Smooth muscle cell (in vitro differentiated cells): Measurements from ENCODE around the gene GDPD5. TPM values are rescaled to one million over a fixed set of nuclear protein-coding genes. Genes with fewer than 3 reads are reported as not detected.

ENCODE experiments used
- DNase-seq: peaks from one replicate; lab custom pipeline; 2025; ENCODE audit not compliant: unreplicated experiment; lab: John Stamatoyannopoulos, UW
- H2AFZ ChIP-seq: fragments of 200-600 bp; sonication (generic); 2 replicates; pipeline ENCODE4 v1.6.0; 2016; ENCODE audit warnings: antibody characterized with exemption, low read depth, mild to moderate bottlenecking
- H3F3A ChIP-seq: fragments of 200-600 bp; sonication (generic); 2 replicates; pipeline ENCODE4 v1.6.0; 2017; ENCODE audit warnings: antibody characterized with exemption, low read depth
- H3K27ac ChIP-seq: fragments of 200-600 bp; sonication (generic); 2 replicates; pipeline ENCODE4 v1.5.1; 2016; ENCODE audit warnings: low read depth, mild to moderate bottlenecking
- H3K27me3 ChIP-seq: fragments of 200-600 bp; sonication (generic); 2 replicates; pipeline ENCODE4 v1.6.1; 2016; ENCODE audit warnings: low read depth, mild to moderate bottlenecking
- H3K36me3 ChIP-seq: fragments of 200-600 bp; sonication (generic); 2 replicates; pipeline ENCODE4 v1.5.1; 2016; ENCODE audit warnings: low read depth
- H3K4me1 ChIP-seq: fragments of 200-600 bp; sonication (generic); 2 replicates; pipeline ENCODE4 v1.5.1; 2016; ENCODE audit warnings: low read depth
- H3K4me2 ChIP-seq: fragments of 200-600 bp; sonication (generic); 2 replicates; pipeline ENCODE4 v1.6.0; 2016; ENCODE audit warnings: mild to moderate bottlenecking
- H3K4me3 ChIP-seq: fragments of 200-600 bp; sonication (generic); 2 replicates; pipeline ENCODE4 v1.5.1; 2016; ENCODE audit warnings: mild to moderate bottlenecking
- H3K79me2 ChIP-seq: fragments of 200-600 bp; sonication (generic); 2 replicates; pipeline ENCODE4 v1.6.0; 2016; ENCODE audit warnings: low read depth, mild to moderate bottlenecking
- H3K9ac ChIP-seq: fragments of 200-600 bp; sonication (generic); 2 replicates; pipeline ENCODE4 v1.6.0; 2016; ENCODE audit warnings: low read depth
- H3K9me3 ChIP-seq: fragments of 200-600 bp; sonication (generic); replicated peaks from 2 replicates; pipeline ENCODE4 v1.5.1; 2016; ENCODE audit warnings: low read depth
- H4K20me1 ChIP-seq: fragments of 200-600 bp; sonication (generic); 2 replicates; pipeline ENCODE4 v1.6.0; 2016; ENCODE audit warnings: low read depth
- CTCF ChIP-seq: fragments of 200-600 bp; sonication (generic); IDR thresholded peaks from 2 replicates; pipeline ENCODE4 v1.5.1; 2017; ENCODE audit warnings: borderline replicate concordance, mild to moderate bottlenecking, antibody characterized with exemption; ENCODE audit not compliant: insufficient read depth, poor library complexity, severe bottlenecking
- WGBS: methylation state at CpG from one replicate; pipeline ENCODE4 v1.1.7; 2016; ENCODE audit warnings: low lambda C conversion rate; 5-methylcytosine and 5-hydroxymethylcytosine counted together
- polyA plus RNA-seq: library from polyadenylated mRNA; unstranded; fragments of >200 nt; fragmentation: Nextera tagmentation; extraction: Ambion mirVana; gene quantifications from 2 replicates; pipeline ENCODE4 v1.2.1, GENCODE V29; 2016
- total RNA-seq: library from RNA; depleted of rRNA; stranded (reverse); fragments of >200 nt; gene quantifications from 2 replicates; pipeline ENCODE4 v1.2.3, GENCODE V29; 2014

Gene GDPD5
- total and polyA plus RNA-seq, 2 experiments from 2014 or later, result 2.3 to 5.8 TPM

DNA sequence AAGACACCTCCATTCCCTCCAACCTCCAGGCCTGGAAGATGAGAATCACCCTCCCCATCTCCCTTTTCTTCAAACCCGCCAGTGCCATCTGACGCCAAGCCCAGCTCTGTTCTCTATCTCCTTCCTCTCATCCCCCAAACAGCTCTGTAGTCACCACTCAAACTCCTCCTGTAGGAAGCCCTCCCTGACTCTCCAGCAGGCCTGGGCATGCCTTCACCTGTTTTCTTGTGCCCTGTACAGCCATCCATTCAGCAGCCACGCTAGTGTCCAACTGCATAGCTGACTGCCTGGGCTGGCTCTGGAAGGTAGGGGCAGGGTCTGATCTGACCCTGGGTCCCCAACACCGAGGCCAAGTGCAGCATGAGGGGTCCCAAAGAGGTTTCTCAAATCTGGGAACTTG is 25.0 kb downstream of the GDPD5 start:
- H3K9ac ChIP-seq, result no peak overlapping the region
- no peaks in the 10 kb centered on the region for H3F3A ChIP-seq
- DNase-seq, result no peak
- no peak overlapping the region for H2AFZ ChIP-seq
- TF ChIP-seq CTCF, result no peak
- no peaks in the 10 kb centered on the region for H3K27me3 ChIP-seq
- no peaks in the 10 kb centered on the region for H3K79me2 ChIP-seq
- no peak overlapping the region for H3K4me3 ChIP-seq
- H3K9me3 ChIP-seq, result no peaks in the 10 kb centered on the region
- no peak overlapping the region for H3K4me2 ChIP-seq
- no peak overlapping the region for H3K27ac ChIP-seq
- H3K36me3 ChIP-seq, result no peaks in the 10 kb centered on the region
- no peaks in the 10 kb centered on the region for H4K20me1 ChIP-seq
- no peaks in the 10 kb centered on the region for H3K4me1 ChIP-seq
- 76% methylated on average over 4 of the region's 4 CpGs for WGBS

GRCh38 chr11:75499423-75500190 is 26.1 kb downstream of the GDPD5 start:
- Histone ChIP-seq H3K36me3 (no peaks in the 10 kb centered on the region), H3K9ac (no peak overlapping the region), H3F3A (no peaks in the 10 kb centered on the region), H2AFZ (no peak overlapping the region), H3K4me1 (no peaks in the 10 kb centered on the region), H3K4me3 (no peak overlapping the region), H4K20me1 (no peaks in the 10 kb centered on the region), H3K4me2 (peak overlapping the region; percentile 13), H3K79me2 (no peaks in the 10 kb centered on the region), H3K27ac (no peak overlapping the region), H3K9me3 (no peaks in the 10 kb centered on the region), H3K27me3 (no peaks in the 10 kb centered on the region)
- WGBS, result 70% methylated on average over 7 of the region's 8 CpGs
- no peak for DNase-seq
- TF ChIP-seq CTCF, result no peak

- no peaks in the 10 kb centered on the region for H3K36me3 ChIP-seq
- H2AFZ ChIP-seq, result no peak overlapping the region
- H3K4me2 ChIP-seq, result peak overlapping the region; percentile 7
- no peaks in the 10 kb centered on the region for H3K4me1 ChIP-seq
- H3F3A ChIP-seq, result no peaks in the 10 kb centered on the region
- H3K4me3 ChIP-seq, result no peak overlapping the region
- H3K9me3 ChIP-seq, result no peaks in the 10 kb centered on the region
- WGBS, result 66% methylated on average over 4 of the region's 4 CpGs
- no peaks in the 10 kb centered on the region for H3K79me2 ChIP-seq
- no peaks in the 10 kb centered on the region for H4K20me1 ChIP-seq
- H3K27me3 ChIP-seq, result no peaks in the 10 kb centered on the region
- H3K27ac ChIP-seq, result no peak overlapping the region
- no peak for DNase-seq
- no peak for TF ChIP-seq CTCF
- H3K9ac ChIP-seq, result no peak overlapping the region
These were observed 27.0 kb downstream of the GDPD5 start for GRCh38 chr11:75498556-75499255.
